Tibial artery (tissue), 4 donors: ENCODE measurements around the gene MND1.

ENCODE experiments used
- DNase-seq, 2 donors: peaks; one replicate each; pipeline ENCODE4 v3.0.0-alpha.2; 2019
- H3K27ac ChIP-seq, 2 donors: fragments of 200-600 bp; sonication (generic) in 1 of 2; 1 replicate in 1 of 2; 2 replicates in 1 of 2; pipeline ENCODE4 v1.5.1; 2018 to 2019; ENCODE audit warnings: mild to moderate bottlenecking in 1 of 2
- H3K27me3 ChIP-seq, 2 donors: fragments of 200-600 bp; sonication (generic) in 1 of 2; one replicate each; pipeline versions ENCODE4 v1.5.1 to v1.6.0; 2016 to 2019
- H3K36me3 ChIP-seq, 3 donors: fragments of 200-600 bp; sonication (generic) in 2 of 3; one replicate each; pipeline ENCODE4 v1.5.1; 2016 to 2019; ENCODE audit warnings: mild to moderate bottlenecking in 2 of 3
- H3K4me1 ChIP-seq, 4 donors: fragments of 200-600 bp; sonication (generic) in 2 of 4; 1 replicate in 3 of 4; 2 replicates in 1 of 4; pipeline ENCODE4 v1.5.1; 2016 to 2019
- H3K4me3 ChIP-seq, 2 donors: fragments of 200-600 bp; sonication (generic) in 1 of 2; 1 replicate in 1 of 2; 2 replicates in 1 of 2; pipeline ENCODE4 v1.5.1; 2018 to 2019; ENCODE audit warnings: mild to moderate bottlenecking in 2 of 2
- H3K9me3 ChIP-seq, 3 donors: fragments of 200-600 bp; sonication (generic) in 1 of 3; one replicate each; pipeline ENCODE4 v1.5.1; 2016 to 2019
- CTCF ChIP-seq, 2 experiments: fragments of 200-600 bp in 1 of 2; fragments of 450-650 bp in 1 of 2; IDR thresholded peaks; one replicate each; pipeline ENCODE4 v1.5.1; 2017 to 2019; ENCODE audit warnings: antibody characterized with exemption in 2 of 2, mild to moderate bottlenecking in 1 of 2, moderate library complexity in 1 of 2
- intact Hi-C: fragments of 100-400 bp; cut with DNase I; formaldehyde crosslinking; loops from one replicate; pipeline ENCODE4 v1.15.0; 2023; ENCODE audit warnings: low total_unique reads

MND1 gene

GRCh38 chr4:153365003-153365402 is 20.5 kb downstream of the MND1 start:
- intact Hi-C loops = no loop called here
- Histone ChIP-seq H3K27ac (no peak overlapping the region), H3K4me1 (no peaks in the 10 kb centered on the region), H3K36me3 (no peaks in the 10 kb centered on the region), H3K9me3 (no peaks in the 10 kb centered on the region), H3K4me3 (no peak overlapping the region), H3K27me3 (no peaks in the 10 kb centered on the region)
- DNase-seq = no peak
- TF ChIP-seq CTCF (IDR thresholded peaks at IDR 0.05) = no peak

GRCh38 chr4:153366486-153366885 is 22.0 kb downstream of the MND1 start:
- Histone ChIP-seq H3K4me1 (no peaks in the 10 kb centered on the region), H3K4me3 (no peak overlapping the region), H3K36me3 (no peaks in the 10 kb centered on the region), H3K27ac (no peak overlapping the region), H3K9me3 (no peaks in the 10 kb centered on the region), H3K27me3 (no peaks in the 10 kb centered on the region)
- intact Hi-C loops = no loop called here
- no peak for TF ChIP-seq CTCF (IDR thresholded peaks at IDR 0.05)
- DNase-seq = no peak

GRCh38 chr4:153367092-153367491 is 22.6 kb downstream of the MND1 start:
- DNase-seq = no peak
- H3K27me3 ChIP-seq = no peaks in the 10 kb centered on the region
- intact Hi-C loops = no loop called here

GRCh38 chr4:153369021-153369420 is 24.5 kb downstream of the MND1 start:
- TF ChIP-seq CTCF (IDR thresholded peaks at IDR 0.05) = no peak
- Histone ChIP-seq H3K27me3 (no peaks in the 10 kb centered on the region), H3K27ac (no peak overlapping the region), H3K36me3 (no peaks in the 10 kb centered on the region), H3K4me3 (no peak overlapping the region), H3K9me3 (peaks cover 0 to 5% (median 0%) of the 10 kb centered on the region in 3 donors), H3K4me1 (no peaks in the 10 kb centered on the region)
- intact Hi-C loops = no loop called here
- DNase-seq = no peak

More at GRCh38 chr4:153367092-153367491, 22.6 kb downstream of the MND1 start:
- TF ChIP-seq CTCF (IDR thresholded peaks at IDR 0.05) = no peak
- H3K36me3 ChIP-seq = no peaks in the 10 kb centered on the region
- no peaks in the 10 kb centered on the region for H3K4me1 ChIP-seq
- H3K9me3 ChIP-seq = no peaks in the 10 kb centered on the region
- H3K27ac ChIP-seq = no peak overlapping the region
- H3K4me3 ChIP-seq = no peak overlapping the region

- Histone ChIP-seq H3K4me1 (peaks cover 0 to 5% (median 0%) of the 10 kb centered on the region in 4 donors), H3K27me3 (no peaks in the 10 kb centered on the region), H3K9me3 (peaks cover 0 to 5% (median 0%) of the 10 kb centered on the region in 3 donors), H3K27ac (no peak overlapping the region), H3K36me3 (no peaks in the 10 kb centered on the region), H3K4me3 (no peak overlapping the region)
- intact Hi-C loops = no loop called here
- no peak for DNase-seq
- no peak for TF ChIP-seq CTCF (IDR thresholded peaks at IDR 0.05)
These were observed 27.3 kb downstream of the MND1 start for GRCh38 chr4:153371701-153372234.
